Activated B cell treated with CpG ODN at 0.5 μM for 24 hours (primary cell): ENCODE measurements around the gene RAD51B. TPM values are rescaled to one million over a fixed set of nuclear protein-coding genes. Genes with fewer than 3 reads are reported as not detected.

Experiments
- ATAC-seq: fragments of 200-7000 bp; cut with Tn5 transposase; one replicate; pipeline ENCODE4 v1.10.0; 2021; ENCODE audit warnings: low read depth, mild to moderate bottlenecking, moderate library complexity
- CTCF ChIA-PET: fragments of 350-600 bp; sonication (Branson Sonifier 250); formaldehyde crosslinking; loops from one replicate; lab custom pipeline; 2021; ENCODE audit warnings: antibody characterized with exemption; lab: Charles Lee
- POLR2A ChIA-PET: fragments of 350-600 bp; sonication (Branson Sonifier 250); formaldehyde crosslinking; loops from one replicate; lab custom pipeline; 2021; ENCODE audit warnings: antibody characterized with exemption; lab: Charles Lee
- DNase-seq: peaks from one replicate; pipeline ENCODE4 v3.0.0; 2022
- H3K27ac Mint-ChIP-seq: one replicate; pipeline ENCODE4 v1.8.0; 2020; ENCODE audit warnings: mixed read lengths
- H3K27me3 Mint-ChIP-seq: one replicate; pipeline ENCODE4 v1.8.0; 2021; ENCODE audit warnings: mixed read lengths
- H3K36me3 Mint-ChIP-seq: one replicate; pipeline ENCODE4 v1.8.0; 2021; ENCODE audit warnings: low read depth, mixed read lengths
- H3K4me1 Mint-ChIP-seq: one replicate; pipeline ENCODE4 v1.8.0; 2021; ENCODE audit warnings: mixed read lengths
- H3K4me3 Mint-ChIP-seq: one replicate; pipeline ENCODE4 v1.8.0; 2020; ENCODE audit warnings: mild to moderate bottlenecking, mixed read lengths
- H3K9me3 Mint-ChIP-seq: one replicate; pipeline ENCODE4 v1.8.0; 2020; ENCODE audit warnings: mixed read lengths
- CTCF ChIP-seq: fragments of 200-600 bp; IDR thresholded peaks from one replicate; pipeline ENCODE4 v1.8.0; 2022; ENCODE audit warnings: antibody characterized with exemption, mild to moderate bottlenecking
- intact Hi-C: fragments of 100-400 bp; cut with micrococcal nuclease; formaldehyde crosslinking; loops from one replicate; pipeline ENCODE4 v1.15.1; 2024
- total RNA-seq: library from RNA; stranded (reverse); gene quantifications from 2 replicates; pipeline ENCODE4 v1.2.3, GENCODE V29; 2022

RAD51B gene
- total RNA-seq, 1 donor from 2014 or later, result 53.9 TPM

- ATAC-seq (no peak), DNase-seq (no peak)
- H3K4me1 Mint-ChIP-seq, result peaks cover 90% of the 10 kb centered on the region
- no peaks in the 10 kb centered on the region for H3K27me3 Mint-ChIP-seq
- no peaks in the 10 kb centered on the region for H3K36me3 Mint-ChIP-seq
- POLR2A ChIA-PET, result interaction anchor here (1.0 to 5.1 kb wide), 9 partner anchors 11 to 427 kb away, joined by 3 to 40 read pairs (median 7); partner anchors contain the start of gene ZFP36L1
- H3K27ac Mint-ChIP-seq, result peak overlapping the region; percentile 95
- CTCF ChIA-PET, result interaction anchor here (0.7 to 2.3 kb wide), 2 partner anchors 55 to 118 kb away, joined by 3 to 11 read pairs; no protein-coding TSS in a partner anchor
- H3K9me3 Mint-ChIP-seq, result no peaks in the 10 kb centered on the region
- intact Hi-C loops, result loop anchor here (5.0 kb wide), 1 partner anchor 36 kb away; no protein-coding TSS in a partner anchor
- no peak overlapping the region for H3K4me3 Mint-ChIP-seq
- no peak for TF ChIP-seq CTCF
Measured at GRCh38 chr14:68366656-68367055, 547.1 kb downstream of the RAD51B start.

GRCh38 chr14:68367536-68367935 lies 548.0 kb downstream of the RAD51B start:
- ChIA-PET POLR2A (interaction anchor here (0.6 to 5.1 kb wide), 18 partner anchors 13 to 449 kb away, joined by 3 to 40 read pairs (median 6); no protein-coding TSS in a partner anchor), CTCF (interaction anchor here (0.7 to 2.3 kb wide), 4 partner anchors 9 to 119 kb away, joined by 3 to 11 read pairs (median 4); no protein-coding TSS in a partner anchor)
- intact Hi-C loops, result loop anchor here (5.0 kb wide), 1 partner anchor 35 kb away; no protein-coding TSS in a partner anchor
- H3K36me3 Mint-ChIP-seq, result no peaks in the 10 kb centered on the region
- no peak for TF ChIP-seq CTCF
- ATAC-seq (no peak), DNase-seq (no peak)
- no peaks in the 10 kb centered on the region for H3K27me3 Mint-ChIP-seq
- H3K4me1 Mint-ChIP-seq, result peaks cover 93% of the 10 kb centered on the region
- H3K9me3 Mint-ChIP-seq, result no peaks in the 10 kb centered on the region
- H3K27ac Mint-ChIP-seq, result peak overlapping the region; percentile 95
- peak overlapping the region; percentile 45 for H3K4me3 Mint-ChIP-seq

- ATAC-seq, result peak; percentile 69
- DNase-seq, result no peak
Measured at GRCh38 chr14:68368850-68369249, 549.3 kb downstream of the RAD51B start.

GRCh38 chr14:68369281-68370056 lies 549.9 kb downstream of the RAD51B start:
- intact Hi-C loops, result loop anchor here (5.0 kb wide), 1 partner anchor 33 kb away; no protein-coding TSS in a partner anchor
- Mint-ChIP-seq H3K9me3 (no peaks in the 10 kb centered on the region), H3K27ac (peak overlapping the region; percentile 95), H3K27me3 (no peaks in the 10 kb centered on the region), H3K36me3 (no peaks in the 10 kb centered on the region), H3K4me1 (peaks cover 94% of the 10 kb centered on the region), H3K4me3 (peak overlapping the region; percentile 59)
- POLR2A ChIA-PET, result interaction anchor here (0.6 to 5.1 kb wide), 27 partner anchors 8 to 447 kb away, joined by 3 to 40 read pairs (median 5); no protein-coding TSS in a partner anchor
- DNase-seq (no peak), ATAC-seq (peak; percentile 23)
- TF ChIP-seq CTCF, result no peak
- CTCF ChIA-PET, result interaction anchor here (0.6 to 1.7 kb wide), 6 partner anchors 22 to 447 kb away, joined by 3 to 7 read pairs (median 4); no protein-coding TSS in a partner anchor

More at GRCh38 chr14:68368850-68369249, 549.3 kb downstream of the RAD51B start:
- intact Hi-C loops, result loop anchor here (5.0 kb wide), 1 partner anchor 33 kb away; no protein-coding TSS in a partner anchor
- Mint-ChIP-seq H3K4me3 (peak overlapping the region; percentile 59), H3K36me3 (no peaks in the 10 kb centered on the region), H3K9me3 (no peaks in the 10 kb centered on the region), H3K4me1 (peaks cover 92% of the 10 kb centered on the region), H3K27me3 (no peaks in the 10 kb centered on the region), H3K27ac (peak overlapping the region; percentile 95)
- CTCF ChIA-PET, result interaction anchor here (0.9 to 2.3 kb wide), 6 partner anchors 32 to 447 kb away, joined by 3 to 11 read pairs (median 5); no protein-coding TSS in a partner anchor
- TF ChIP-seq CTCF, result no peak
- POLR2A ChIA-PET, result interaction anchor here (0.7 to 5.1 kb wide), 25 partner anchors 9 to 447 kb away, joined by 3 to 40 read pairs (median 5); no protein-coding TSS in a partner anchor
